BJ (cell line): ENCODE measurements around the gene MEIKIN. TPM values are rescaled to one million over a fixed set of nuclear protein-coding genes. Genes with fewer than 3 reads are reported as not detected.

Experiments used
- CTCF ChIA-PET: fragments of 350-600 bp; formaldehyde crosslinking; extraction: SDS; loops from one replicate; lab custom pipeline; 2021; ENCODE audit warnings: antibody characterized with exemption, inconsistent platforms; lab: Yijun Ruan, JAX
- POLR2A ChIA-PET: fragments of 300-600 bp; sonication (Branson Sonifier 250); formaldehyde crosslinking; extraction: SDS; loops from one replicate; lab custom pipeline; 2021; ENCODE audit warnings: antibody characterized with exemption; lab: Charles Lee
- DNase-seq: peaks from one replicate; pipeline ENCODE4 v3.0.0-alpha.2; 2011; ENCODE audit warnings: low read depth
- H3K27me3 ChIP-seq: 2 replicates; pipeline ENCODE4 v1.6.0; 2011; ENCODE audit warnings: low read length; ENCODE audit not compliant: control insufficient read depth, insufficient read depth
- H3K36me3 ChIP-seq: 2 replicates; pipeline ENCODE4 v1.5.1; 2011; ENCODE audit warnings: low read length; ENCODE audit not compliant: control insufficient read depth, insufficient read depth
- H3K4me3 ChIP-seq: 2 replicates; pipeline ENCODE4 v1.5.1; 2011; ENCODE audit warnings: low read depth, mild to moderate bottlenecking, control low read depth, low read length
- polyA plus RNA-seq: library from polyadenylated mRNA; depleted of rRNA; stranded (reverse); fragments of >200 nt; gene quantifications from 2 replicates; pipeline ENCODE4 v1.2.3, GENCODE V29; 2011
- TF ChIP-seq, protein P1 (sequence below): IDR thresholded peaks from 2 replicates; pipeline ENCODE4 v1.5.1; 2011; ENCODE audit warnings: low read depth, mild to moderate bottlenecking, control low read depth, inconsistent platforms, low read length, moderate library complexity; ENCODE audit not compliant: insufficient read depth

Gene MEIKIN
- polyA plus RNA-seq, 1 experiment, result not detected

DNA sequence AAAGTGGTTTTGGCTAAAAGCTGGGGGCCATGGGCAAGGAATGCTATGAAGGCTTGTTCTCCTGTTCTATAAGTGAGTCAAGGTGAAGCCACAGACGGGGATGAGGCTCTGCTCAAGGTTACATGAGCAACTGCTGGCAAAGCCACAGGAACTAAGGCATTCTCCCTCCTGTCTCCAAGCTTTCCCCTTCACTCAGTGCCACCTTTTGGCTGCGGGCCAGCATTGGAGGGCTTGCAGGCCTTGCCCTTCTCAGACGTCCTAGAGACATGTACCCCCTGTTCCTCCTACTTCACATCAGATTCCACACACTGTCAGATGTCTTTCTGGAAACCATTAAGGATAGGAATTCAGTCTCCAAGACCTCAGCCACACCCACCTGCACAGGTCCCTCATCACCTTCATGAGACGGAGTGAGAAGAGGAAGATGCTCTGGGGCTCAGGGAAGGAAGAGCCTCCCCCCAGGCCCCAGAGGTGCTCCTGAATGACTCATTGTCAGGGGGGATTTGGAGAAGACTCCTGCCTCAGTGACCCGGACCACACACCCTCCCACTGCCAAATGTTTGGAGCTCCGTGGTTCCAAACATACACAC, 20.5 kb upstream of the MEIKIN start:
- H3K36me3 ChIP-seq, result no peaks in the 10 kb centered on the region
- ChIA-PET CTCF (no interaction called here), POLR2A (no interaction called here)
- H3K27me3 ChIP-seq, result peaks cover 2% of the 10 kb centered on the region; the same call in 1 of the 2 replicates
- no peak for DNase-seq
- no peak overlapping the region for H3K4me3 ChIP-seq
- TF ChIP-seq, protein P1, sequence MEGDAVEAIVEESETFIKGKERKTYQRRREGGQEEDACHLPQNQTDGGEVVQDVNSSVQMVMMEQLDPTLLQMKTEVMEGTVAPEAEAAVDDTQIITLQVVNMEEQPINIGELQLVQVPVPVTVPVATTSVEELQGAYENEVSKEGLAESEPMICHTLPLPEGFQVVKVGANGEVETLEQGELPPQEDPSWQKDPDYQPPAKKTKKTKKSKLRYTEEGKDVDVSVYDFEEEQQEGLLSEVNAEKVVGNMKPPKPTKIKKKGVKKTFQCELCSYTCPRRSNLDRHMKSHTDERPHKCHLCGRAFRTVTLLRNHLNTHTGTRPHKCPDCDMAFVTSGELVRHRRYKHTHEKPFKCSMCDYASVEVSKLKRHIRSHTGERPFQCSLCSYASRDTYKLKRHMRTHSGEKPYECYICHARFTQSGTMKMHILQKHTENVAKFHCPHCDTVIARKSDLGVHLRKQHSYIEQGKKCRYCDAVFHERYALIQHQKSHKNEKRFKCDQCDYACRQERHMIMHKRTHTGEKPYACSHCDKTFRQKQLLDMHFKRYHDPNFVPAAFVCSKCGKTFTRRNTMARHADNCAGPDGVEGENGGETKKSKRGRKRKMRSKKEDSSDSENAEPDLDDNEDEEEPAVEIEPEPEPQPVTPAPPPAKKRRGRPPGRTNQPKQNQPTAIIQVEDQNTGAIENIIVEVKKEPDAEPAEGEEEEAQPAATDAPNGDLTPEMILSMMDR, result no peak

DNA sequence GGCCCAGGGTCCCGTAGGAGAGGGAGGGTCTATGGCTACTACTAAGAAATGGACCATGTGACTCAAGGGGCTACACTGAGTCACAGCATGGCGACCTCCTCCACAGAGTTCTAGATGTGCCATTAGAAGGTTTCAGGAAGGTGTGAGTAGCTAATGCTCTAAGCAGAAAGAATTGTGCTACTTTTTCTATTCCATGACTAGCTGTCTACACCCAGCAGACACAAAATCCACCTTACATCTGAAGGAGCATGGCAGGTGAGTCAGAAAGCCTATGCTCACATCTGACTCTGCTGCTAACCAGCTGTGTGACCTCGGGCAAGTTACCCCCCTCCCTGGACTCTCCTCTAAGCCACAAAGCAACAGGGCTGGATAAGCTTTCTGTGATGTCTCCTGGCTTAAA, 14.4 kb upstream of the MEIKIN start:
- no peak for DNase-seq
- POLR2A ChIA-PET, result no interaction called here
- CTCF ChIA-PET, result no interaction called here

DNA sequence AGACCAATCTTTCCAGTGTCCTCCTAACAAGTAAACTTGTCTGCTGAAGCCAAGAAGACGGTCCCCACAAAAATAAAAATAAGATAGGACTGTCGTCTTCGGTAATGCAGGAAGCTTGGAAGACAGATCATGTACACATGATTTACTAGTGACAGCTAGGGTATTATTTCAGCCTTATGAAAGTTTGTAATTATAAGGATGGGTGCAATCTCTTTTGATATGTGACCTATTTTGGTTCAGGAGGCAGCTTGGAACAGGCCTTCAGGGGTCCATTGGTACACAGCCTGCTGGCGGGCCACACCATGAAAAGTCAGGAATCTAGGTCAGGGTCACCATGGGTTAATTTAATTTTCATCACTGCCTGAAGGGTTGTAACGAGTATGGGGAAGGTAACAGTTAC, 13.7 kb upstream of the MEIKIN start:
- ChIA-PET CTCF (no interaction called here), POLR2A (no interaction called here)
- no peak for DNase-seq
- no peaks in the 10 kb centered on the region for H3K36me3 ChIP-seq
- H3K27me3 ChIP-seq, result peaks cover 2% of the 10 kb centered on the region; the same call in 1 of the 2 replicates
- no peak overlapping the region for H3K4me3 ChIP-seq
- TF ChIP-seq, protein P1, result no peak

More for the DNA sequence above, 14.4 kb upstream of the MEIKIN start:
- TF ChIP-seq, protein P1, result no peak
- Histone ChIP-seq H3K4me3 (no peak overlapping the region), H3K36me3 (no peaks in the 10 kb centered on the region), H3K27me3 (peaks cover 2% of the 10 kb centered on the region; the same call in 1 of the 2 replicates)

DNA sequence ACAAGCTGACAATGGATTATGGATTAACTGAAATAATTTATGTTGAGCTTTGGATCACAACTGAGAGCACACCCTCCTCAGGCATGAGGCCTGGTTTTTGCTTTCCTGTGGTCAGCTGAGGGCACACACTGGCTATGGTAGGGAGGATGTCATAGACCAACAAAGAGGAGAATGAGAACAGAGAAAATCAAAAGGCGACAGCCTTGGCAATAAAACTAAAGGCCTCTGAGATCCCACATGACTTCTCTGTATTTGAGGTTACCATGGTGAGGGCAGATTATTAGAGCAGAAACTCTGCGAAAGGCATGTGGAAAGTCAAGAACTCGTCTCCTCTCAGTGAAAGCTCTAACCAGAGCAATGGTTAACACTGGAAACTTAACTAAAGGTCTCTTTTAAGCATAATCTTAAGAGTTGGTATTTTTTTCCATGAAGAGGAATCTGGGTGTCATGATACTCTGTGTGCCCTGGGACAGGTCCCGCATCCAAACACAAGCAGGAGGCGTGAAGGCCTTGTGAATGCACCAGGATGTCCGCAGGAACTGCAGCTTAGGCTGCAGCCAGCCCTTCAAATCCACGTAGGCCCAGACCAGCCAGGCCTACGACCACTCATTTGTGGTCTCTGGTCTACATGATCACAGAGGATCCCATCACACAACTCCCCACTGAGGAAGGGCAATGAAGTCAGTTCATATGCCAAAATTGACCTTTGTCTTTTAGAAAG, 12.4 kb upstream of the MEIKIN start:
- Histone ChIP-seq H3K27me3 (no peaks in the 10 kb centered on the region), H3K4me3 (no peak overlapping the region), H3K36me3 (no peaks in the 10 kb centered on the region)
- TF ChIP-seq, protein P1, result no peak
- ChIA-PET POLR2A (no interaction called here), CTCF (no interaction called here)
- DNase-seq, result no peak

DNA sequence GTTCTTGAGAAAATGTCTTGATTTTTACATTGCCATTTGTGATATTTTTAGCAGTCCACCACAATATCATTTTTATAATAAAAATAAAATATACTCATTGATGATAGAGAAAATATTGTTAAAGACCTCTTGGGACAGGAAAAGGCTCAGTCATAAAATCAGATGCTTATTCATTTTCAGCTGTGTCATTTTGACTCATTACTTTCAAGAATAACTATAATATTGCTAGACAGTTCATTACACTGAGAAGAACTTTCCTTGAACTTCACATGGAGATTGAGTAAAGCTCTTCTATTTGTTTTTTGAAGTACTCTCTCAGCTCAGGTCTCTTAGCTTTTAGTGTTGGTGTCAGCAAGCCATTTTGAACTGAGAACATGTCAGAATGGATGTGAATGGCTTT, 8.5 kb upstream of the MEIKIN start:
- Histone ChIP-seq H3K4me3 (no peak overlapping the region), H3K27me3 (no peaks in the 10 kb centered on the region; the same call in 1 of the 2 replicates), H3K36me3 (no peaks in the 10 kb centered on the region)
- CTCF ChIA-PET, result no interaction called here
- no peak for DNase-seq
- TF ChIP-seq, protein P1, result no peak
- POLR2A ChIA-PET, result no interaction called here
